ENCODE results near the gene DTWD2. TPM values are rescaled to one million over a fixed set of nuclear protein-coding genes. Genes with fewer than 3 reads are reported as not detected.

The DTWD2 gene, protein sequence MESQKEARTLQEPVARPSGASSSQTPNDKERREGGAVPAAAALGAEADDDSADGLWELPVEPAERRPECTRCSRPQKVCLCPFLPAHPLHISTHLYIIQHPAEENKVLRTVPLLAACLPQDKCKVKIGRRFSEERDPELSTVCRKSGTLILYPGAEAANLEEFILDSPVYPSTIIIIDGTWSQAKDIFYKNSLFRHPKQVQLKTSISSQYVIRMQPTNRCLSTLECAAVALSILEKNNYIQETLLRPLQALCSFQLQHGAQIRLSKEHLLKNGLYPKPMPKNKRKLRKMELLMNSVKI
- 5.5 TPM for polyA plus RNA-seq (2013, experiment 1 of 4)
- polyA plus RNA-seq (2013, experiment 2 of 4) = 5.5 TPM
- 3.5 TPM for polyA plus RNA-seq (2013, experiment 3 of 4)
- polyA plus RNA-seq (2013, experiment 4 of 4) = 4.5 TPM

GRCh38 chr5:118987988-118988865, at the start of gene DTWD2:
DTWD2 (minus strand) TSS chr5:118988547; CDS start chr5:118988511, 36 bp downstream.
- Histone ChIP-seq H3K36me3 (ENCODE audit: control insufficient read depth, insufficient read depth, low read length) (no peaks in the 10 kb centered on the region), H3K4me1 (ENCODE audit: control insufficient read depth, insufficient read depth, low read length) (no peaks in the 10 kb centered on the region), H3K9me3 (ENCODE audit: control insufficient read depth, low read length) (no peaks in the 10 kb centered on the region), H3K27me3 (ENCODE audit: control insufficient read depth, insufficient read depth, low read length, poor library complexity, severe bottlenecking) (no peaks in the 10 kb centered on the region), H3K27ac (ENCODE audit: insufficient read depth, low read depth, low read length, poor library complexity, severe bottlenecking) (peak within 1 kb of the TSS; percentile 96), H3K4me3 (ENCODE audit: insufficient read depth, low read depth, low read length) (peak within 1 kb of the TSS; percentile 78)
- 1% methylated on average over 74 of the region's 74 CpGs for WGBS, 2 experiments

DNA sequence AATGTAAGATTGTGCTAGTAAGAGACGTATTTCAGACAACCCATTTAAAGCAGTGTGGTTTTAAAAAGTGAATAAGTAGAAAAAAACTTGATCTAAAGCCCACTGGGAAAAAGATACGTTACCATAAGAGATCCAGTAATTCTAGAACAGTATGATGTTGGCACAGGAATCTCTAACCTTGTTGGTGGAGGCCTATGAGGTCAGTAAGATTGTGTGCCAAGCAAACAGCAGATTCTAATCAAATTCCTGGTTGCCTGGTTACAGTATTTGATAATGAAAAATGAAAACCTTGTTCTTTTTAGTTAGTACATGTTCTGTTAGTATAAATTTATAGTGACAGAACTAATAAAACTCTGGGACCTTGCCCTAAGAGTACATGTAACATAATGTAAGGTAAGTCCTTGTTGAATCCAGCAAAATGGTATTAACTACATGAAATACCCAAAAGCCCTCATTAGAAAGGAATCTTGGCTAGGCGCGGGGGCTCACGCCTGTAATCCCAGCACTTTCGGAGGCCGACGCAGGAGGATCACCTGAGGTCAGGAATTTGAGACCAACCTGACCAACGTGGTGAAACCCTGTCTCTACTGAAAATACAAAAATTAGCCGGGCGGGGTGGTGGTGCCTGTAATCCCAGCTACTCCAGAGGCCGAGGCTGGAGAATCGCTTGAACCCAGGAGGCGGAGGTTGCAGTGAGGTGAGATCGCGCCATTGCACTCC, 49.3 kb upstream of the DTWD2 start:
- no peaks in the 10 kb centered on the region for H3K36me3 ChIP-seq (ENCODE audit: control insufficient read depth, insufficient read depth, low read length)
- 89 to 94% methylated on average over 16 of the region's 16 CpGs for WGBS, 2 experiments
- H3K4me1 ChIP-seq (ENCODE audit: control insufficient read depth, insufficient read depth, low read length) = no peaks in the 10 kb centered on the region
- H3K27ac ChIP-seq (ENCODE audit: insufficient read depth, low read depth, low read length, poor library complexity, severe bottlenecking) = no peak overlapping the region
- no peaks in the 10 kb centered on the region for H3K27me3 ChIP-seq (ENCODE audit: control insufficient read depth, insufficient read depth, low read length, poor library complexity, severe bottlenecking)
- no peaks in the 10 kb centered on the region for H3K9me3 ChIP-seq (ENCODE audit: control insufficient read depth, low read length)
- H3K4me3 ChIP-seq (ENCODE audit: insufficient read depth, low read depth, low read length) = no peak overlapping the region

- Histone ChIP-seq H3K9me3 (ENCODE audit: control insufficient read depth, low read length) (no peaks in the 10 kb centered on the region), H3K27ac (ENCODE audit: insufficient read depth, low read depth, low read length, poor library complexity, severe bottlenecking) (no peak overlapping the region), H3K36me3 (ENCODE audit: control insufficient read depth, insufficient read depth, low read length) (no peaks in the 10 kb centered on the region), H3K4me3 (ENCODE audit: insufficient read depth, low read depth, low read length) (no peak overlapping the region), H3K4me1 (ENCODE audit: control insufficient read depth, insufficient read depth, low read length) (no peaks in the 10 kb centered on the region), H3K27me3 (ENCODE audit: control insufficient read depth, insufficient read depth, low read length, poor library complexity, severe bottlenecking) (no peaks in the 10 kb centered on the region)
- 96% methylated on average over 8 of the region's 8 CpGs for WGBS, 2 experiments
These were observed 47.9 kb upstream of the DTWD2 start for GRCh38 chr5:119036101-119036762.

- 46 to 50% methylated on average over 3 of the region's 3 CpGs for WGBS, 2 experiments
- H3K36me3 ChIP-seq (ENCODE audit: control insufficient read depth, insufficient read depth, low read length) = no peaks in the 10 kb centered on the region
These were observed 44.8 kb upstream of the DTWD2 start for GRCh38 chr5:119033135-119033534.

GRCh38 chr5:119032656-119033055, 44.3 kb upstream of the DTWD2 start:
- no peaks in the 10 kb centered on the region for H3K36me3 ChIP-seq (ENCODE audit: control insufficient read depth, insufficient read depth, low read length)
- no peaks in the 10 kb centered on the region for H3K27me3 ChIP-seq (ENCODE audit: control insufficient read depth, insufficient read depth, low read length, poor library complexity, severe bottlenecking)
- H3K9me3 ChIP-seq (ENCODE audit: control insufficient read depth, low read length) = no peaks in the 10 kb centered on the region
- WGBS, 2 experiments = 83 to 98% methylated on average over 2 to 3 of the region's 3 CpGs
- no peak overlapping the region for H3K4me3 ChIP-seq (ENCODE audit: insufficient read depth, low read depth, low read length)
- H3K27ac ChIP-seq (ENCODE audit: insufficient read depth, low read depth, low read length, poor library complexity, severe bottlenecking) = no peak overlapping the region
- H3K4me1 ChIP-seq (ENCODE audit: control insufficient read depth, insufficient read depth, low read length) = no peaks in the 10 kb centered on the region

More at GRCh38 chr5:119033135-119033534, 44.8 kb upstream of the DTWD2 start:
- H3K27me3 ChIP-seq (ENCODE audit: control insufficient read depth, insufficient read depth, low read length, poor library complexity, severe bottlenecking) = no peaks in the 10 kb centered on the region
- H3K4me3 ChIP-seq (ENCODE audit: insufficient read depth, low read depth, low read length) = no peak overlapping the region
- no peaks in the 10 kb centered on the region for H3K4me1 ChIP-seq (ENCODE audit: control insufficient read depth, insufficient read depth, low read length)
- H3K9me3 ChIP-seq (ENCODE audit: control insufficient read depth, low read length) = no peaks in the 10 kb centered on the region
- H3K27ac ChIP-seq (ENCODE audit: insufficient read depth, low read depth, low read length, poor library complexity, severe bottlenecking) = no peak overlapping the region

DNA sequence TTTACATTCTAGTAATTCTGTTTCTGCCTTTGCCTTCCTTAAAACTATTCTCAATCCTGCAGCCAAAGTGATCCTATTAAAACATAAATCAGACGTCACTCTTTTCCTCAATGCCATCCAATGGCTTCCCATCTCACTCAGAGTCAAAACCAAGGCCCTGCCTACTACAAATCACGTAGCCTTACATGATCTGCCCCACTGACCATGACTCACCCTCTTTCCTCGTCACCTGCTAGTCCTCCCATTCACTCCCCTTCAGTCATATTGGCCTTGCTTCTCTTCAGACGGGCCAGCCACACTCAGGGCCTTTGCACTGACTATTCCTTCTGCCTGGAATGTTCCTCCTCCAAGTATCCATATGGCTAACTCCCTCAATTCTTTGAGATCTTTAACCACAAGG, 43.6 kb upstream of the DTWD2 start:
- H3K27me3 ChIP-seq (ENCODE audit: control insufficient read depth, insufficient read depth, low read length, poor library complexity, severe bottlenecking) = no peaks in the 10 kb centered on the region
- no peak overlapping the region for H3K27ac ChIP-seq (ENCODE audit: insufficient read depth, low read depth, low read length, poor library complexity, severe bottlenecking)
- H3K4me3 ChIP-seq (ENCODE audit: insufficient read depth, low read depth, low read length) = no peak overlapping the region
- no peaks in the 10 kb centered on the region for H3K9me3 ChIP-seq (ENCODE audit: control insufficient read depth, low read length)
- no peaks in the 10 kb centered on the region for H3K4me1 ChIP-seq (ENCODE audit: control insufficient read depth, insufficient read depth, low read length)
- H3K36me3 ChIP-seq (ENCODE audit: control insufficient read depth, insufficient read depth, low read length) = no peaks in the 10 kb centered on the region
- WGBS, 2 experiments = 80 to 83% methylated on average over 4 of the region's 4 CpGs

GRCh38 chr5:119031011-119031886, 42.9 kb upstream of the DTWD2 start:
- WGBS, 2 experiments = 80 to 83% methylated on average over 5 of the region's 5 CpGs
- H3K27ac ChIP-seq (ENCODE audit: insufficient read depth, low read depth, low read length, poor library complexity, severe bottlenecking) = no peak overlapping the region
- no peaks in the 10 kb centered on the region for H3K9me3 ChIP-seq (ENCODE audit: control insufficient read depth, low read length)
- H3K4me3 ChIP-seq (ENCODE audit: insufficient read depth, low read depth, low read length) = no peak overlapping the region
- H3K36me3 ChIP-seq (ENCODE audit: control insufficient read depth, insufficient read depth, low read length) = no peaks in the 10 kb centered on the region
- no peaks in the 10 kb centered on the region for H3K4me1 ChIP-seq (ENCODE audit: control insufficient read depth, insufficient read depth, low read length)
- no peaks in the 10 kb centered on the region for H3K27me3 ChIP-seq (ENCODE audit: control insufficient read depth, insufficient read depth, low read length, poor library complexity, severe bottlenecking)

GRCh38 chr5:119028575-119028974, 40.2 kb upstream of the DTWD2 start:
- no peak overlapping the region for H3K4me3 ChIP-seq (ENCODE audit: insufficient read depth, low read depth, low read length)
- H3K27ac ChIP-seq (ENCODE audit: insufficient read depth, low read depth, low read length, poor library complexity, severe bottlenecking) = no peak overlapping the region
- H3K4me1 ChIP-seq (ENCODE audit: control insufficient read depth, insufficient read depth, low read length) = no peaks in the 10 kb centered on the region
- H3K36me3 ChIP-seq (ENCODE audit: control insufficient read depth, insufficient read depth, low read length) = no peaks in the 10 kb centered on the region
- H3K27me3 ChIP-seq (ENCODE audit: control insufficient read depth, insufficient read depth, low read length, poor library complexity, severe bottlenecking) = no peaks in the 10 kb centered on the region
- no peaks in the 10 kb centered on the region for H3K9me3 ChIP-seq (ENCODE audit: control insufficient read depth, low read length)
- 95 to 96% methylated on average over 5 of the region's 5 CpGs for WGBS, 2 experiments

GRCh38 chr5:119022773-119023172, 34.4 kb upstream of the DTWD2 start:
- no peaks in the 10 kb centered on the region for H3K27me3 ChIP-seq (ENCODE audit: control insufficient read depth, insufficient read depth, low read length, poor library complexity, severe bottlenecking)
- no peaks in the 10 kb centered on the region for H3K9me3 ChIP-seq (ENCODE audit: control insufficient read depth, low read length)
- no peaks in the 10 kb centered on the region for H3K4me1 ChIP-seq (ENCODE audit: control insufficient read depth, insufficient read depth, low read length)
- no peak overlapping the region for H3K27ac ChIP-seq (ENCODE audit: insufficient read depth, low read depth, low read length, poor library complexity, severe bottlenecking)
- H3K4me3 ChIP-seq (ENCODE audit: insufficient read depth, low read depth, low read length) = no peak overlapping the region
- H3K36me3 ChIP-seq (ENCODE audit: control insufficient read depth, insufficient read depth, low read length) = no peaks in the 10 kb centered on the region
- WGBS, 2 experiments = 92 to 94% methylated on average over 1 of the region's 1 CpG
